ENCODE results near the gene SDK1. TPM values are rescaled to one million over a fixed set of nuclear protein-coding genes. Genes with fewer than 3 reads are reported as not detected.

Gene SDK1
- total and polyA plus RNA-seq, 2 experiments from 2014 or later, result not detected

DNA sequence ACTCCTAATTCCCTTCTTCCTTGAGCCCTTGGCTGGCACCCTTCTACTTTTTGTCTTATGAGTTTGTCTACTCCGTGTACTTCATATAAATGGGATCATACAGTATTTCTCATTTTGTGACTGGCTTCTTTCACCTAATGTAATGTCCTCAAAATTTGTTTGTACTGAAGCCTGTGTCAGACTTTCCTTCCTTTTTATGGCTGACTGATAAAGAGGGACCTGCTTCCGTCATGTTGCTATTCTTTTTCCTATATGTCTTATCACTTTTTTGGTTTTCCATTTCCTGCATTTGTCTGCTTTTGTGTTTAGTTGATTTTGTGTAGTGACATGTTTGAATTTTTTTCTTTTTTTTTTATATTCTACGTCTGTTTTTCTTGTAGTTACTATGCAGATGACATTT is 470.9 kb downstream of the SDK1 start:
- Histone ChIP-seq H3K4me2 (ENCODE audit: unreplicated experiment) (no peak overlapping the region), H3K9me2 (ENCODE audit: insufficient read depth) (no peaks in the 10 kb centered on the region), H3K4me3 (no peak overlapping the region), H4K20me1 (ENCODE audit: insufficient read depth) (no peaks in the 10 kb centered on the region), H3K36me3 (ENCODE audit: low read depth) (no peaks in the 10 kb centered on the region), H3F3A (ENCODE audit: insufficient read depth) (no peaks in the 10 kb centered on the region), H3K27ac (no peak overlapping the region), H3K27me3 (replicated peaks; ENCODE audit: insufficient read depth) (no peaks in the 10 kb centered on the region), H3K9ac (no peak overlapping the region), H3K79me2 (ENCODE audit: insufficient read depth) (no peaks in the 10 kb centered on the region), H2AFZ (no peak overlapping the region), H3K4me1 (ENCODE audit: insufficient read depth) (no peaks in the 10 kb centered on the region), H3K9me3 (ENCODE audit: low read depth) (no peaks in the 10 kb centered on the region)
- WGBS, 2 experiments (ENCODE audit: low coverage in 1 of 2, low lambda C conversion rate in 2 of 2, missing lambda C conversion rate in 2 of 2), result 28 to 30% methylated on average over 3 of the region's 3 CpGs
- in situ Hi-C loops (cut with MboI), result no loop called here
- TF ChIP-seq EZH2 (IDR thresholded peaks at IDR 0.05; ENCODE audit: insufficient read depth, poor library complexity, severe bottlenecking) (no peak), EZH2phosphoT487 (IDR thresholded peaks at IDR 0.05; ENCODE audit: insufficient read depth, low read depth) (no peak)
- no peak for DNase-seq

GRCh38 chr7:3778345-3778744 is 477.3 kb downstream of the SDK1 start:
- no peaks in the 10 kb centered on the region for H3K9me3 ChIP-seq (ENCODE audit: low read depth)
- H3K27ac ChIP-seq, result no peak overlapping the region
- no peaks in the 10 kb centered on the region for H3K27me3 ChIP-seq (replicated peaks; ENCODE audit: insufficient read depth)
- H3K4me1 ChIP-seq (ENCODE audit: insufficient read depth), result no peaks in the 10 kb centered on the region
- no peak for DNase-seq
- H2AFZ ChIP-seq, result no peak overlapping the region
- no peaks in the 10 kb centered on the region for H3K79me2 ChIP-seq (ENCODE audit: insufficient read depth)
- in situ Hi-C loops (cut with MboI), result no loop called here
- no peaks in the 10 kb centered on the region for H3F3A ChIP-seq (ENCODE audit: insufficient read depth)
- H3K36me3 ChIP-seq (ENCODE audit: low read depth), result no peaks in the 10 kb centered on the region
- no peaks in the 10 kb centered on the region for H4K20me1 ChIP-seq (ENCODE audit: insufficient read depth)
- no peaks in the 10 kb centered on the region for H3K9me2 ChIP-seq (ENCODE audit: insufficient read depth)
- TF ChIP-seq EZH2phosphoT487 (IDR thresholded peaks at IDR 0.05; ENCODE audit: insufficient read depth, low read depth), result no peak
- no peak for TF ChIP-seq EZH2 (IDR thresholded peaks at IDR 0.05; ENCODE audit: insufficient read depth, poor library complexity, severe bottlenecking)
- H3K4me3 ChIP-seq, result no peak overlapping the region
- 58 to 65% methylated on average over 8 of the region's 8 CpGs for WGBS, 2 experiments (ENCODE audit: low coverage in 1 of 2, low lambda C conversion rate in 2 of 2, missing lambda C conversion rate in 2 of 2)
- H3K9ac ChIP-seq, result no peak overlapping the region
- H3K4me2 ChIP-seq (ENCODE audit: unreplicated experiment), result no peak overlapping the region

- no peak for DNase-seq
- Histone ChIP-seq H3K79me2 (ENCODE audit: insufficient read depth) (no peaks in the 10 kb centered on the region), H3K4me2 (ENCODE audit: unreplicated experiment) (no peak overlapping the region), H3K27ac (no peak overlapping the region), H3K4me3 (no peak overlapping the region), H3K9me2 (ENCODE audit: insufficient read depth) (no peaks in the 10 kb centered on the region), H4K20me1 (ENCODE audit: insufficient read depth) (no peaks in the 10 kb centered on the region), H3K9ac (no peak overlapping the region), H3F3A (ENCODE audit: insufficient read depth) (no peaks in the 10 kb centered on the region), H3K27me3 (replicated peaks; ENCODE audit: insufficient read depth) (no peaks in the 10 kb centered on the region), H3K4me1 (ENCODE audit: insufficient read depth) (no peaks in the 10 kb centered on the region), H2AFZ (no peak overlapping the region), H3K36me3 (ENCODE audit: low read depth) (no peaks in the 10 kb centered on the region), H3K9me3 (ENCODE audit: low read depth) (no peaks in the 10 kb centered on the region)
- TF ChIP-seq EZH2phosphoT487 (IDR thresholded peaks at IDR 0.05; ENCODE audit: insufficient read depth, low read depth) (no peak), EZH2 (IDR thresholded peaks at IDR 0.05; ENCODE audit: insufficient read depth, poor library complexity, severe bottlenecking) (no peak)
- 8 to 9% methylated on average over 2 of the region's 2 CpGs for WGBS, 2 experiments (ENCODE audit: low coverage in 1 of 2, low lambda C conversion rate in 2 of 2, missing lambda C conversion rate in 2 of 2)
- in situ Hi-C loops (cut with MboI), result no loop called here
These were observed 479.0 kb downstream of the SDK1 start for GRCh38 chr7:3780016-3780415.

- 23 to 31% methylated on average over 2 of the region's 2 CpGs for WGBS, 2 experiments (ENCODE audit: low coverage in 1 of 2, low lambda C conversion rate in 2 of 2, missing lambda C conversion rate in 2 of 2)
These were observed 479.5 kb downstream of the SDK1 start for GRCh38 chr7:3780525-3780924.

GRCh38 chr7:3781607-3782006 is 480.6 kb downstream of the SDK1 start:
- Histone ChIP-seq H3K4me1 (ENCODE audit: insufficient read depth) (no peaks in the 10 kb centered on the region), H3F3A (ENCODE audit: insufficient read depth) (no peaks in the 10 kb centered on the region), H3K27me3 (replicated peaks; ENCODE audit: insufficient read depth) (no peaks in the 10 kb centered on the region), H3K4me2 (ENCODE audit: unreplicated experiment) (no peak overlapping the region), H2AFZ (no peak overlapping the region), H3K36me3 (ENCODE audit: low read depth) (no peaks in the 10 kb centered on the region), H3K9me2 (ENCODE audit: insufficient read depth) (no peaks in the 10 kb centered on the region), H3K4me3 (no peak overlapping the region), H3K9ac (no peak overlapping the region), H3K79me2 (ENCODE audit: insufficient read depth) (no peaks in the 10 kb centered on the region), H4K20me1 (ENCODE audit: insufficient read depth) (no peaks in the 10 kb centered on the region), H3K27ac (no peak overlapping the region), H3K9me3 (ENCODE audit: low read depth) (no peaks in the 10 kb centered on the region)
- 6 to 23% methylated on average over 1 of the region's 1 CpG for WGBS, 2 experiments (ENCODE audit: low coverage in 1 of 2, low lambda C conversion rate in 2 of 2, missing lambda C conversion rate in 2 of 2)
- TF ChIP-seq EZH2phosphoT487 (IDR thresholded peaks at IDR 0.05; ENCODE audit: insufficient read depth, low read depth) (no peak), EZH2 (IDR thresholded peaks at IDR 0.05; ENCODE audit: insufficient read depth, poor library complexity, severe bottlenecking) (no peak)
- in situ Hi-C loops (cut with MboI), result no loop called here
- no peak for DNase-seq

More at GRCh38 chr7:3780525-3780924, 479.5 kb downstream of the SDK1 start:
- TF ChIP-seq EZH2 (IDR thresholded peaks at IDR 0.05; ENCODE audit: insufficient read depth, poor library complexity, severe bottlenecking), result no peak
- H3K9me2 ChIP-seq (ENCODE audit: insufficient read depth), result no peaks in the 10 kb centered on the region
- H4K20me1 ChIP-seq (ENCODE audit: insufficient read depth), result no peaks in the 10 kb centered on the region
- no peaks in the 10 kb centered on the region for H3F3A ChIP-seq (ENCODE audit: insufficient read depth)
- H3K36me3 ChIP-seq (ENCODE audit: low read depth), result no peaks in the 10 kb centered on the region
- no peak overlapping the region for H2AFZ ChIP-seq
- no peaks in the 10 kb centered on the region for H3K79me2 ChIP-seq (ENCODE audit: insufficient read depth)
- no peaks in the 10 kb centered on the region for H3K4me1 ChIP-seq (ENCODE audit: insufficient read depth)
- no peak overlapping the region for H3K4me3 ChIP-seq
- no peak overlapping the region for H3K9ac ChIP-seq
- no peak for DNase-seq
- H3K27ac ChIP-seq, result no peak overlapping the region
- no peak overlapping the region for H3K4me2 ChIP-seq (ENCODE audit: unreplicated experiment)
- no peaks in the 10 kb centered on the region for H3K27me3 ChIP-seq (replicated peaks; ENCODE audit: insufficient read depth)
- no peaks in the 10 kb centered on the region for H3K9me3 ChIP-seq (ENCODE audit: low read depth)
- in situ Hi-C loops (cut with MboI), result no loop called here

All from GM23248 (cell line).